Left hindlimb (tissue), 1 donor: ENCODE results near the gene MCTS1.
"Not testable (repeated sequence)": the region's sequence is repeated elsewhere in the genome, so short reads cannot be mapped to it uniquely, and the experiment has no call there.

Source experiments
- DNase-seq: peaks from one replicate; pipeline ENCODE4 v3.0.0-alpha.2; 2018

The MCTS1 gene, protein sequence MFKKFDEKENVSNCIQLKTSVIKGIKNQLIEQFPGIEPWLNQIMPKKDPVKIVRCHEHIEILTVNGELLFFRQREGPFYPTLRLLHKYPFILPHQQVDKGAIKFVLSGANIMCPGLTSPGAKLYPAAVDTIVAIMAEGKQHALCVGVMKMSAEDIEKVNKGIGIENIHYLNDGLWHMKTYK

DNA sequence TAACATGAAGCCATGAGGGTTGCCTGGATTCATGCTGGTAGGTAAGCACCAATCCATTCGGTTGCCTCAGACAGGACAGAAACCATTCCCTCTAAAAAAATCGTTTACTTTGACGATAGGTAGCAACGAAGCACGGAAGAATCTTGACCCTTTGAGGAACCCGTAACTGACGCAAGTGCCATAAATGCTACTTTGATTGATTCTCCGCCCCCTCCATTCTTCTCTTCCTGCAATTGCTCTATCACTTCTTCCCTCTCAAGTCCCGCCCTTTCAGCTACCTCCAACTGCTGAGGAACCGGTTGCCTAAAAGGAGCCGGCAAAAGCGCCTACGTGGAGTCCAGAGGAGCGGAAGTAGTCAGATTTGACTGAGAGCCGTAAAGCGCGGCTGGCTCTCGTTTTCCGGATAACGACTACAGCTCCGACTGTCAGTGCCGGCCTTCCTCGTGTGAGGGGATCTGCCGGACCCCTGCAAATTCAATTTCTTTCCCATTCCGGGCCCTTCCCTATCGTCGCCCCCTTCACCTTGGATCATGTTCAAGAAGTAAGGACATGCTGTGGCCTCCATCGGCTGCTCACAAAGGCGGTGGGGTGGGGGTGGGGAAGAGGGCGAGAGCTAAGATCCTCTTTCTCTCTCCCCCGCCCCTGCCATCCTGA lies at the start of gene MCTS1:
MCTS1 (plus strand) TSS at position 395 of the 654 bp plus-strand sequence; CDS start at position 531, 136 bp downstream.
- DNase-seq: peak; percentile 90

DNA sequence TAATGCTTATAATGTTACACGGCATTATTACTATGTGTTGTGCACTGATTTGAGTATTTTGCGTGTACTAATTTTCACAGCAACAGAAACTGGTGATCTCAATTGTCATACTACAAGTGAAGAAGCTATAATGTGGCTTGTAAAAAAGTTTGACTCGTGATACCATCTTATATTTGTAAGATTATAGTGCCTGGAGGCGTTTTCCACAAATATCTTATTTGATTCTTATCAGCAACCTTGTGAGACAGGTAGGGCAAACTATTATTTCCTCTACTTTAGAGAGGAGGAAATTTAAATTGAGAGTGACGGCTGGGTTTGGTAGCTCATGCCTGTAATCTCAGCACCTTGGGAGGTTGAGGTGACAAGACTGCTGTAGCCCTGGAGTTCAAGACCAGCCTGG lies 47.6 kb upstream of the MCTS1 start:
- DNase-seq: no peak

DNA sequence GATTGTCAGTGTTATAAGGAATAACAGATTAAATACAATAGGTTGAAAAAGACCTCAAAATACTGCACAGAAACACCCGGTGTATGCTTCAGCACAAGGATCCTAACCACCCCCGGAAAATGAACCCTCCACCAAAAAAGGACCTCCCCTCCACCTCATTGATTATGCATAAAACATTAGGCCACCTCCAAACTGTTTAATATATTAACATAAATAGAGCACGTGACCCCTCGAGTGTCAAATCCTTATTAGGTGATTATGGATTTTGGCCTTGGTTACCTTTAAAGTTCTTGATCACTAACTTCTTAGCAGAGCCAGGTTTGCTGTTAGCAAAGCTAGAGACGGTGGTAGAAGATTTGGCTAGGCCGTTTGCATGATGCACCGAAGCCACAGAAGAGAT lies 44.1 kb upstream of the MCTS1 start:
- no peak for DNase-seq

DNA sequence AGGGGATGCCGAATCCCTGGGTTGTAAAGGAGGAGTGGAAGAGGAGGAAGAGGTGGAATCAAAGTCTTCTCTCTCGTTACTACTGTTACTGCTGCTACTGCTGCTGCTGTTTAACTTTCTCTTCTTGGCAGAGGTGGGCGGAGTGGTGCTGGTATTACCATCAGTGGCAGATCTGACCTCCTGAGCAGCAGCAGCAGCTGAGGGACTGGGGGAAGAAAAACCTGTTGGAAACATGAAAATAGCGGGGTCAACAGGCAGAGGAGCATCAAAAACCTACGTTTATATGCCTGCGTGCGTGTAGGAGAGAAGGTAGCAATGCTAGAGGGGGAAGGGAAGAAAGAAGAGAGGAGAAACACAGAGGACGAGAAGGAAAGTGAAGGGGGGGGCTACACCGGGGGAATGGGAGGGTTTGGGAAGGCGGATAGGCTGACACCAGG lies 43.5 kb upstream of the MCTS1 start:
- no peak for DNase-seq

DNA sequence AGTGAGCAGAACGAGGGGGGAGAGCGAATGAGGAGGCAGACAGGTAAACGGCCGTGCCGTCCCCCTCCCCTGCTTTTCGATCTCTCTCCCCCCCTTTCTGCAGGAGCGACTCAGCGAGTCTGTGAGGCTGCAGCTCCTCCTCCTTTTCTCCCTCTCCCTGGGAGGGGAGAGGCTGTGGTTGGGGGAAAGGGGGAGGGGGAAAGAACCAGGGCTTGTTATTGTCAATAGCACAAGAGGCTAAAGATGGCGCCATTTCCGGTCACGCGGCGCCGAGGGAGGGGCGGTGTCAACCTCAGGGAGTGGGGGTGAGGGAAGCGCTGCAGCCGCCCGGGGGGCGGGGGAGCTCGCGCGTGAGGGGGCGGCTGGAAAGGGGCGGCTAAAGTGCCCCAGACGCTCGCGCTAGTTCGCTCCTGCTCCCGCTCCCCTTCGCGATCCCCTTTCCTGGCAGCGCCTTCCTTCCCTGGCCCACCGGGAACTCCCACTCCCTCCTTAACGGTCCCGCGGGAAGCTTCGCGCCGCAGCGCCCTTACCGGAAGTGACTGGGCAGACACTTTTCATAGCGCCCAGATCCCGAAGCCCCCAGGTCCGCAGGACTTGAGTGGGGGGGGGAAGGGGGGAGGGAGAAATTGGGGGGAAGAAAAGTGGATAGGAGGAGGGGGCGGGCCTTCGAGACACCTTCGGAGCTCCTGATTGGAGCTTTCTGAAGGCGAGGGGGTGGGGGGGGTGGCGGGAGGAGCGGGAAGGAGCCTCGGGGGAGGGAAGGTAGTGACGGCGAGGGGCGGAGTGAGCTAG lies 42.9 kb upstream of the MCTS1 start, which contains the start of gene CUL4B:
CUL4B (minus strand) TSS at position 121 of the 792 bp plus-strand sequence. CDS start 324 bp downstream, outside the sequence.
- peak; percentile 97 for DNase-seq

DNA sequence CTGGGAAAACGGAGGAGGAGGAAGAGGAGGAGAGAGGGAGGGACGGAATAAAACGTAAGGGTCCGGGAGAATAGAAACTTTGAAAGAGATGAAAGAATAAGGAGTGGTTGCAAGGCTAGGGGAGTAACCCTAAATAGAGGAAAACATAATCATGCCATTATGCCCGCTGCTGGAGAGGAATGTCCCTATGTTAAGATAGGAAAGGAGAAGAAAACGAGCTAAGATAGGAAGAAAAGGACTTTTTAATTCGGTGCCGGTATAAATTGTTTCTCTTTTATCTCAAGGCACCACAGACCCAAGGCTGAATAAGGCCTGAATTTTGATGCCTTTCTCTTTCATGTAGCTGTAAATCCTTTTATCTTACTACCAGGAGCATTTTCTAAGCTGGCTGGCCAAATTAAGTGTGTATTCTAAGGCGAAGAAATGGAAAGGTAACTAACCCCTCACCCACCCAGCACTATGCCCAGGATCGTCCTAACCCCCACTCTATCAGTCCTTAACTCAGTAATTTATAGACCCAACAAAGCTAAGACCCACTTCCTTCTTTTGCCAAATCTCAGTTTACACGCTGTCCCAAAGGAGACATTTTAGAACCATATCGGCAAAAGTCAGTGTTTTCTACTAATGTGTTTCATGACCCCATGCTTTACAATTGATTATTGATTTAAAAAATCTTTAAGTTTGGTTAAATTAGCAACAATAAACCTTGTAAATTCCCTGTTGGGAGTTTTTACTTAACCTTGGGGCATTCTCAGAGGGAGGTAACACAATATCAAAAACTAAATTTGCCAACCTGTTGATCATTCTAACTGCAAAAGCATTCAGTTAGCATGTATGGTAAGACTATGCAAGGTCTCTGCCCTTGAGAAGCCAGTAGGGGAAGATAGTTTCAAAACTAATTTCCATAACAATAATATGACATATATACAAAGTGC lies 42.0 kb upstream of the MCTS1 start:
- no peak for DNase-seq

DNA sequence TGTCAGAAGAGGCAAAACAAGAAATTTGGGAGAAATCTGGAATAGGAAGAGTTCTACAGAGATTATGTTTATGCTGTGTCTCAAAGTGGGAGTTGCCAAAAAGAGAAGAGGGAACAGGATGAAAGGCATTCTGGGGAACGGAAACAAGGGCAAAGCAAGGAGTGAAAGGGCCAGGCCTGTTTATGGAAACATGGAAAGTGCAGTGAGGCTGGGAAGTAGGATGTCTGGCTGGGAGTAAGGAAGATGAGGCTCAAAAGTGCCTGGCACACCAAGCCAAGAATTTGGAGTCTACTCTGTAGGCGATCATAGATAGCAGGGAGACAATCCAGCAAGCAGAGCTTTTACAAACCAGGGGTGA lies 41.4 kb upstream of the MCTS1 start:
- no peak for DNase-seq

DNA sequence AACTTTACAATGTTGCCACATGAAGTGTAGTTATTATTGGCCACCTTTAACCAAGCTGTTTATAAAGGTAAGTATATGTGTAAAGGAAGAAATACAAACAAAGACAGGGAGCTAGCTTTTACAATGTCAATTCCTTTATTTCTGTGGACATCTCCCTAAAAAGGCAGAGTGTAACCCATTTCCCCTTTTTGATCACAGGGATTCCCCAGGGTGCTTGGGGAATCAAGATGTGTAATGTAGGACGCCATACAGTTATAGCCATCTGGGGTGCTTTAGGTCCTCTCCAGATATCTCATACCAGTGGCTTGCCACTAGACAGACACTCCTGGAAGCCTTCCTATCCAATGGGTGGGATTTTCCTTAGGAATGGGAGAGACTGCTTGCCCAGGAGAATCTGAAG lies 39.0 kb upstream of the MCTS1 start:
- no peak for DNase-seq

DNA sequence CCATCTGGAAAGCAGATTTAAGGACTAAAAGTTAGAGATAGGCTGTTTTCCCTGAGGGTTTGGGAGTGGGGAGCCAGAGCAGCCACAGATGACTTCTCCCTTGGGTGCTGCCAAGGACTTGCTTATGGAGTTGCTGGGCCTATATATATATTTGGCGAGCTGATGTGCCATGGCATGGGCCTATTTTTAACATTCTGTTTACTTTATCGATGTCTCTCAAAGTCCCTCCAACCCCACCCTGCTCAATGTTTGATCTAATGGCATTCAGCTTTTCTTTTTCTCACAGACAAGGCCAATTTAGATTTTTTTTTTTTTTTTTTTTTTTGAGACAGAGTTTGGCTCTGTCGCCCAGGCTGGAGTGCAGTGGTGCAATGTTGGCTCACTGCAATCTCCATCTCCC lies 37.1 kb upstream of the MCTS1 start:
- no peak for DNase-seq

DNA sequence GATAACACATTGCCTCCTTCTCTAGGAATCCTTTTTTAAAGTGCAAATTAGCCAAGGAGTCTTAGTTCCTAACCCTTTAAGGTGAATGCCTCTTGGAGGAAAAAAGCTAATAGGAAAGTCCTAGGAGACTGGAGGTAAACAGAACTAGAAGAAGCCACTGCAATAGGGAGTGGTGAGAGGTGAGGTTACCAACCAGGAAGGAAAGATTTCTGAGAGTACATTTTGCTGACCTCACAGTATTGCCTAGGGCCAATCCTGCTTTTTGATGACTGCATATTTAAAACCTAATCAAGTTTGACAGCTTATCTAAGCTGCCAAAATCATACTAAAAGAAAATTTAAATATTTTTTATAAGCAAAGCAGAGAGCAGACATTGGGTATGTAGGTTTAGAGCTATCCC lies 35.9 kb upstream of the MCTS1 start:
- no peak for DNase-seq

DNA sequence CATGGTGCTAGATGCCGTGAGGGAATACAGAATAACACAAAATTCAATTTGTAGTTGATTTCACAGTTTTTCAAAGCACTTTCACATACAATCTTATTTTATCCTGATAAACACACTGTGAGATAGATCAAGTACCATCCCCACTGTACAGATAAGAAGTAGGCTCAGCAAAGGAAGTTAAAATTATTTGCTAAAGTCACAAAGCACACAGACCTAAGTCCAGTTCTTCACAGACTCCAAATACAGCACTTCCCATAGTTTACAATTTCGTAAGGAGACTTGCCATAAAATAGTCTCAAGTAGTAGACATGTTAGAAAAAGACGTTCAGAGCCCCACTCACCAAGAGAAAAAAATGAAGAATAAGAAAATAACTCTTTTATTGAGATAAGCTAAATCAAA lies 35.3 kb upstream of the MCTS1 start:
- DNase-seq: no peak

DNA sequence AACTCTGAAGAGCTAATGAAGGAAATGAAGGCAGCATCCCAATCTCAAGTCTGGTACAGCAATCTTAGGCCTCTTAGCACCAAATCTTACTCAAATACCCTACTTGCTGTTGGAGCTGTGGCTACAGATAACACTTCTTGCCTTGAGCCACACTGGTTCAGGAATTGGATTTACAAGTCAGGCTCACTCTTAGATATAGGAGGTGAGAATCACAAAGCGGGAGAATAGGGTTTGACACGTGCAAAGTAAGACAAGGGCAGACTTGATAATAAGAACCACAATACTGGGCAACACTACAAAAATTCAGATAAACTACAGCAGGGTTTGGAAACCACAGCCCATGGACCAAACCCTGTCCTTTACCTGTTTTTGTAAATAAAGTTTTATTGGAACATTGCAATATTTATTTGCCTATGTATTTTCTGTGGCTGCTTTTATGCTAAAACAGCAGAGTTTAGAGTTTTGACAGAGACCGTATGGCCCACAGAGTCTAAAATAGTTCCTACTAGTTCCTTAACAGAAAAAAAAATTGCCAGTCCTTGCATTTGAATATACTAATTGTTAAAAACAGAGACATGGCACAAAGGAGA lies 33.8 kb upstream of the MCTS1 start:
- DNase-seq: no peak

DNA sequence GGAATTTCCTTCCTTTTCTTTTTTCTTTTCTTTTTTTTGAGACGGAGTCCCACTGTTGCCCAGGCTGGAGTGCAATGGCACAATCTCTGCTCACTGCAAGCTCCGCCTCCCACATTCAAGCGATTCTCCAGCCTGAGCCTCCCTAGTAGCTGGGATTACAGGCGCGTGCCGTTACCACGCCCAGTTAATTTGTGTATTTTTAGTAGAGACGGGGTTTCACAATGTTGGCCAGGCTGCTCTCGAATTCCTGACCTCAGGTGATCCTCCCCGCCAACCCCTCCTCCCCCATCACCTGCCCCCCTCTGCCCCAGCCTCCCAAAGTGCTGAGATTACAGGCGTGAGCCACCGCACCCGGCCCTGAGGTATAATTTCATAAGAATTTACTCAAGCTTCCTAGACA lies 30.1 kb upstream of the MCTS1 start:
- not testable (repeated sequence) for DNase-seq

DNA sequence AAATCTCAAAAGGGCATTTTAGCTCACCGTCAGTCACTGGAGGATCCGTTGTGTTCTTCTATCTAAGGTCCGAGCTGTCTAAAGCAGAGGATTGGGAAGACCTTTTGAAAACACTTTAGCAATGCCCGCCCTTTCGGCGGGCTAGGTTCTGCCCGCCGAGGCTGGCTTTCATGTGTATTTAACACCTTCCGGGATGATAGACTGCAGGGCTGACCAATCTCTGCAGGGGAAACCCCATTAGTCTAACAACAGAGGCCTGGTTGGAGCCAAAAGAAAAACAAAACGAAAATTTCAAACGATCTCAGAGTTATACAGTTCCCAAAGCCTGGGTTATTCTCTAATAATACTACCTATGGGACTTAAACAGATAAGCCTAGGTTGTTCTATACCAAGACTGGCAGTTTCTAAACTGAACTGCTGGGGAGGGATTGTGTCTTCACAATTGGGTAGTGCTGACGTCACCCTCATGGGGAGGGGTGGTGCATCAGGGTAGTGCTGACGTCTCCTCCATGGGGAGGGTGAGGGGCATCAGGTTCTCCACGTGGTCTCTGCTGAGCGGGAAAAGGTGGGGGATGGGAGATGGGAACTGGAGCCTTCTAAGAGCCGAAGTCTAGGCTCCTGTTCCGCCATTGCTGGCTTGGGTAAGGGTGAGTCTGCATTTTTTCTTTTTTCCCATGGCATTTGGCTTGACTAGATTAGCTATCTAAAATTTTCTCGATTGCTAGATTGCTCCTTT lies 28.4 kb upstream of the MCTS1 start:
- DNase-seq: no peak

DNA sequence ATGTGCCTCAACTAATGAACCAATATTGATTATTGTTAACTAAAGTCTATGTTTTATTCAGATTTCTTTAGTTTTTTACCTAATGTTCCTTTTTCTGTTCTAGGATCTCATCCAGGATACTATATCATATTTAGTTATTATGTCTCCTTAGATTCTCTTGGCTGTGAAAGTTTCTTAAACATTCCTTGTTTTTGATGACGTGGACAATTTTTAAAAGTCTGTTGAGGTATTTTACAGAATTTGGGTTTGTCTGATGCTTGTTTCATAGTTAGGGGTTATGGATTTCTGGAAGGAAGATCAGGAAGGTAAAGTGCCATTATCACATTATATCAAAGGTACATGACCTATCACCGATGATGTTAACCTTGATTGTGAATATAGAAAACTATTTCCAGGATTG lies 18.2 kb upstream of the MCTS1 start:
- no peak for DNase-seq

DNA sequence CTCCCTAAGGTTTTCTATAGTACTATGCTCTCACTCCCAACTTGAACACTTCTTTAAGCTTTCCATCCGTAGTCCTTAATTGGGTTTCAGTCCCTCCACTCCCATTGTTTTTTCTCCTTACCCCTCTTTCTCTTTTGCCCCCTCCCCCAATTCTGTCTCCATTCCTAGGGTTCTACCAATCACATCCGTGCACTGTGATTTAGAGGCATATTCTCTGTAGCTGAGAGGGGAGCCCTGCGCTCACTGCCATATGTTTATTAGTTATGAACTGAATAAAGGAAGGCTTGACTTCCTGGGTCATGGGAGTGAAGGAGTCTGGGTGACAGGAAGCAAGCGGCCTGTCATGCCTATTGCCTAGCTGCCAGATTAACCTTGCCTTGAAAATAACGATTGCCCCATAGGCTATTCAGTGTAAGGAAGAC lies 471 bp downstream of the MCTS1 start:
- peak; percentile 39 for DNase-seq

DNA sequence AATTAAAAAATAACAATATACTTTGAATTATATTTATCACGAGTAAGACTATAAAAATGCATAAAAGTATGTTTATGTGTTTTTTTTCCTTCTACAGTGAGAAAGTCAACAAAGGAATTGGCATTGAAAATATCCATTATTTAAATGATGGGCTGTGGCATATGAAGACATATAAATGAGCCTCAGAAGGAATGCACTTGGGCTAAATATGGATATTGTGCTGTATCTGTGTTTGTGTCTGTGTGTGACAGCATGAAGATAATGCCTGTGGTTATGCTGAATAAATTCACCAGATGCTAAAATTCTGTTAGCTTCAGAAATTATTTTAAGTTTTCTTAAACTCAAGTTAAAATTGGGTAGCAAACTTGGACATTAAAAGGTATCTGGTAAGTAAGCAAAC lies 8.2 kb downstream of the MCTS1 start:
- no peak for DNase-seq

DNA sequence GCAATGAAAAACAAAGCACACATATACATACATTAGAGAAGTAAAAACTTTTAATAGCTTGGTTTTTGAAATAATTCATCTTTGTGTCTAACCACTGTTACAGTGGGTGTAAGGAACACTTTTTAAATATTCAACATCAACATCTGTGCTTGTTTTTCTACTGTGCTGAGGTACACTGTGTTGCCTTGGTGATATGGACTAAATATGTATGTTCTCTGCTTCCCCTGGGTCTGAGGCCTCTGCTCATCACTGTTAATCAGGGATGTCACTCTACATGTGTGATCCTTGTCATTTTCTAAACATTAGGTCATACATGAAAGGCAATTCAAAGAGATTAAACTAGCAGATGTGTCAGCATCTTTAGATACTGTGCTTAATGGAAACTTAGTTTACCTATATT lies 10.9 kb downstream of the MCTS1 start:
- DNase-seq: no peak

DNA sequence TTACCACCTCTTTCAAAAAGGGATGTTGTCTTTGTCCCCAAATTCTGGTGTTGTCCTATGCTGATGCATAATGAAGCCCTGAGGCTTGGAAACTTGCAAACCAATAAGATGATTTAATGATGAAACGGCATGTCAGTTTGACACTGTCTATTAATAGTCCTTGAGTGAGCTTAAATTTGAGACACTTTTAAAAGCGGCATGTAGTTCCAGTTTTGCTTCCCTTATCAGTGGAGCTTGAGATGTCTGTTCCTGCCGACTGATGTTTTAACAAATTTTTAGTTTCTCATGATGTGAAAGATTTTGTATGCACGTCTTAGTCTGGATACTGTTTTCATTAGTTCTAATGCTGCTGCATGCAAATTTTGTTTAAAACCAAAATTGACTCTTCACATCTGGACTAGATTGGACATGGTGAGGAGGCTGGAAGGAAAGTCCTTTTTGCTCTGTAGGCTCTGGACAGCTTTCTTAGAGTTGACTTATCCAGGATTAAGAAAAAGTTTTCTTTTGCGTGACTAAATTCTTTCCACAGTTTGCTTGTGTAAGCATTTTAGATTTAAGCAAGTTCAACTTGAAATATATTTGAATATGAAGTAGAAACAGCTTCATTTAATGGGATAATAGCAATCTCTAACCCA lies 14.2 kb downstream of the MCTS1 start:
- no peak for DNase-seq

DNA sequence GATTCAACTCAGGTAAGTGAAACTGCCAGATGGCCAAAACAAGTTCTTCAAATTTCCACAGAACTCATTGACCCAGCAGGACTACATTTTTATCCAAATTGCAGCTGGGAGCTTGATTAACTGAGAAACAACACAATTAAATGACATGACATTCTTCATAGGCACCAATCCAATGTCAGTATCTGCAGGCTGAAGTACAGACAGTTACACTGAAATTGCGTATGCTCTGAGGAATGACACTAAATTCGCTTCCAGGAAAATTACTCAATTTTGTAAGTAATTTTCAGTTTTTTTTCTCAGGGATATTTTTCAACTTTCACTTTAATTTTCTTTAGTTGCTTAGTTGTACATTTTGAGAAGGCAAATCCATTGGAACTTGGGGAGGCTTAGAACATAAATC lies 21.5 kb downstream of the MCTS1 start:
- no peak for DNase-seq
